ENCODE data around the gene CXCL12. TPM values are rescaled to one million over a fixed set of nuclear protein-coding genes. Genes with fewer than 3 reads are reported as not detected.

Gene CXCL12
- total and polyA plus RNA-seq, 2 experiments from 2014 or later, result 341 to 609 TPM

DNA sequence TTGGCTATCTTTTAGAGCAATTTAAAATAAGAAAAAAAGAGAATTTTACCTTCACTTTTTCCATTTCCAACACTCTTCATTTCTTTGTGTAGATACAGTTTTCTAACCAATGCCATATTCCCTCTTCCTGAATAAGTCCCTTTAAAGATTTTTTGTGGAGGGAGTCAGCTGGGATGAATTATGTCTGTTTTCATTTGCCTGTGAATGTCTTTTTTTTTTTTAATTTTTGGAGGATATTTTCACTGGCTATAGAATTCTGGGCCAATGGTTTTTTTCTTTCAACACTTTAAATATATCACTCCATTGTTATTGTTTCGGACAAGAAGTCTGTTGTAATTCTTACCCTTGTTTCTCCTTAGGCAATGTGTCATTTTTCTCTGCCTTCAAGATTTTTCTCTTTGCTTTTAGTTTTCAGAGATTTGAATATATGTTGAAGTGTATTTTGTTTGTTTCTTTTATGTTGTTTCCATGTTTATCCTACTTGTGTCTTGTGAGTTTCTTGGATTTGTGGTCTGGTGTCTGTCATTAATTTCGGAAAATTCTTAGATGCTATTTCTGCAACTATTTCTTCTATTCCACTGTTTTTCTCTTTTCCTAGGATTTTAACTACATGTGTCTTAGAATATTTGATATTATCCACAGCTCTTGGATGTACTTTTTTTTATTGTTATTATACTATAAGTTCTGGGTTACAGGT, 20.0 kb upstream of the CXCL12 start:
- no peak overlapping the region for H3K4me2 ChIP-seq (ENCODE audit: unreplicated experiment)
- no peaks in the 10 kb centered on the region for H3F3A ChIP-seq (ENCODE audit: insufficient read depth)
- H3K27ac ChIP-seq, result no peak overlapping the region
- no peaks in the 10 kb centered on the region for H3K9me2 ChIP-seq (ENCODE audit: insufficient read depth)
- no peaks in the 10 kb centered on the region for H3K9me3 ChIP-seq (ENCODE audit: low read depth)
- H4K20me1 ChIP-seq (ENCODE audit: insufficient read depth), result no peaks in the 10 kb centered on the region
- DNase-seq, result no peak
- WGBS, 2 experiments (ENCODE audit: low coverage in 1 of 2, low lambda C conversion rate in 2 of 2, missing lambda C conversion rate in 2 of 2), result 31 to 38% methylated on average over 2 of the region's 2 CpGs
- no peak overlapping the region for H3K9ac ChIP-seq
- no peaks in the 10 kb centered on the region for H3K79me2 ChIP-seq (ENCODE audit: insufficient read depth)
- H3K4me1 ChIP-seq (ENCODE audit: insufficient read depth), result no peaks in the 10 kb centered on the region
- H3K36me3 ChIP-seq (ENCODE audit: low read depth), result no peaks in the 10 kb centered on the region
- in situ Hi-C loops (cut with MboI), result no loop called here
- TF ChIP-seq EZH2phosphoT487 (IDR thresholded peaks at IDR 0.05; ENCODE audit: insufficient read depth, low read depth) (no peak), EZH2 (IDR thresholded peaks at IDR 0.05; ENCODE audit: insufficient read depth, poor library complexity, severe bottlenecking) (no peak)
- H3K27me3 ChIP-seq (replicated peaks; ENCODE audit: insufficient read depth), result 0 out of 2 replicates have a peak, but pooled peaks cover 7% of the 10 kb centered on the region
- no peak overlapping the region for H3K4me3 ChIP-seq
- no peak overlapping the region for H2AFZ ChIP-seq

GRCh38 chr10:44402465-44403195, 17.7 kb upstream of the CXCL12 start:
- no peak overlapping the region for H3K4me2 ChIP-seq (ENCODE audit: unreplicated experiment)

GRCh38 chr10:44400541-44400940, 15.6 kb upstream of the CXCL12 start:
- WGBS, 2 experiments (ENCODE audit: low coverage in 1 of 2, low lambda C conversion rate in 2 of 2, missing lambda C conversion rate in 2 of 2), result 88 to 89% methylated on average over 4 of the region's 4 CpGs
- Histone ChIP-seq H3K9me3 (ENCODE audit: low read depth) (no peaks in the 10 kb centered on the region), H3K27me3 (replicated peaks; ENCODE audit: insufficient read depth) (no peaks in the 10 kb centered on the region), H3K36me3 (ENCODE audit: low read depth) (no peaks in the 10 kb centered on the region), H3K9ac (no peak overlapping the region), H2AFZ (no peak overlapping the region), H3K27ac (no peak overlapping the region), H3K4me2 (ENCODE audit: unreplicated experiment) (no peak overlapping the region), H3F3A (ENCODE audit: insufficient read depth) (no peaks in the 10 kb centered on the region), H4K20me1 (ENCODE audit: insufficient read depth) (no peaks in the 10 kb centered on the region), H3K4me1 (ENCODE audit: insufficient read depth) (no peaks in the 10 kb centered on the region), H3K9me2 (ENCODE audit: insufficient read depth) (no peaks in the 10 kb centered on the region), H3K4me3 (no peak overlapping the region), H3K79me2 (ENCODE audit: insufficient read depth) (no peaks in the 10 kb centered on the region)
- TF ChIP-seq EZH2phosphoT487 (IDR thresholded peaks at IDR 0.05; ENCODE audit: insufficient read depth, low read depth) (no peak), EZH2 (IDR thresholded peaks at IDR 0.05; ENCODE audit: insufficient read depth, poor library complexity, severe bottlenecking) (no peak)
- in situ Hi-C loops (cut with MboI), result no loop called here
- no peak for DNase-seq

More at GRCh38 chr10:44402465-44403195, 17.7 kb upstream of the CXCL12 start:
- no peaks in the 10 kb centered on the region for H3F3A ChIP-seq (ENCODE audit: insufficient read depth)
- H3K9ac ChIP-seq, result no peak overlapping the region
- in situ Hi-C loops (cut with MboI), result no loop called here
- 67 to 72% methylated on average over 6 of the region's 6 CpGs for WGBS, 2 experiments (ENCODE audit: low coverage in 1 of 2, low lambda C conversion rate in 2 of 2, missing lambda C conversion rate in 2 of 2)
- H3K36me3 ChIP-seq (ENCODE audit: low read depth), result no peaks in the 10 kb centered on the region
- H3K4me1 ChIP-seq (ENCODE audit: insufficient read depth), result no peaks in the 10 kb centered on the region
- H3K79me2 ChIP-seq (ENCODE audit: insufficient read depth), result no peaks in the 10 kb centered on the region
- no peaks in the 10 kb centered on the region for H3K9me3 ChIP-seq (ENCODE audit: low read depth)
- H3K27me3 ChIP-seq (replicated peaks; ENCODE audit: insufficient read depth), result no peaks in the 10 kb centered on the region
- H4K20me1 ChIP-seq (ENCODE audit: insufficient read depth), result no peaks in the 10 kb centered on the region
- no peak overlapping the region for H2AFZ ChIP-seq
- no peak for TF ChIP-seq EZH2phosphoT487 (IDR thresholded peaks at IDR 0.05; ENCODE audit: insufficient read depth, low read depth)
- no peak for TF ChIP-seq EZH2 (IDR thresholded peaks at IDR 0.05; ENCODE audit: insufficient read depth, poor library complexity, severe bottlenecking)
- no peak overlapping the region for H3K27ac ChIP-seq
- H3K9me2 ChIP-seq (ENCODE audit: insufficient read depth), result no peaks in the 10 kb centered on the region
- H3K4me3 ChIP-seq, result no peak overlapping the region
- DNase-seq, result no peak

DNA sequence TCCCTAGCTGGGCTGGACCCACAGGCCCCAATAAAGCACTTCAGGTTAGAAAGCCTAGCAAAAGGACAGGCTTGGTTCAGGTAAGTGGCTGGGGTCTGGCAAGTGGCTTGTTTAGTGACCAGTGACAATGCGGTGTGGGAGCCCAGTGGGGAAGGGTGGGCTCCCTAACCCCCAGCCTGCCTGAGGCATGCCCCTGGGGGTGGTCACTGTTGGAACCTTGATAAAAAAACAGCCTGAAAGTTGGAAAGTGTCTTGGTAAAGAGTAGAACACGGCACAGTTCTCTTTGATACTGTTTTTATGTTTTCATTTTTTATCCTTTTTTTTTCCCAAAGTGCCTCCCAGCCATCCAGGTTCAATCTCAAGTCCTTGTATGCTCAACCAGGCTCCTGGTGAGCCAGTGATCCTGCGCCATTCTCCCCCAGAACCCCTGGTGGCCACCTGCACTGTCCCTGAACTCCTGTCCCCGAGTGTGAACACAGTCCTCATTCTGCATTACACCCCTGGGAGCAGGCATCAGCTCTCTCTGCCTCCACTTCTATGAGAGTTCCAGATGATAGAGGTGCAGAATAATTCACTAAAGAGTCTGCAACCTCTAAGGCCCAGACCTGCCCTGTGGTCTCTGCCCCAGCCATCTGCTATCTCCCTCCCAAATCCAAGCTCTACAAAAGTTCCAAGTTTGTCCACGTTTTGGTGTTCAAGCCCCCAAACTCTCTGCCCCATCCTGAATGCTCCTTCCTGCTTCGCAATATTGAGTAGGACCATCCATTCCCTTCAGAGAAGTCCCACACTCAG, 15.0 kb upstream of the CXCL12 start:
- WGBS, 2 experiments (ENCODE audit: low coverage in 1 of 2, low lambda C conversion rate in 2 of 2, missing lambda C conversion rate in 2 of 2), result 82 to 88% methylated on average over 6 of the region's 6 CpGs
- Histone ChIP-seq H3K36me3 (ENCODE audit: low read depth) (no peaks in the 10 kb centered on the region), H4K20me1 (ENCODE audit: insufficient read depth) (no peaks in the 10 kb centered on the region), H3K9ac (no peak overlapping the region), H3K9me2 (ENCODE audit: insufficient read depth) (no peaks in the 10 kb centered on the region), H3K9me3 (ENCODE audit: low read depth) (no peaks in the 10 kb centered on the region), H3K4me2 (ENCODE audit: unreplicated experiment) (no peak overlapping the region), H3K79me2 (ENCODE audit: insufficient read depth) (no peaks in the 10 kb centered on the region), H2AFZ (no peak overlapping the region), H3K4me1 (ENCODE audit: insufficient read depth) (no peaks in the 10 kb centered on the region), H3K4me3 (no peak overlapping the region), H3K27ac (no peak overlapping the region), H3F3A (ENCODE audit: insufficient read depth) (no peaks in the 10 kb centered on the region), H3K27me3 (replicated peaks; ENCODE audit: insufficient read depth) (no peaks in the 10 kb centered on the region)
- TF ChIP-seq EZH2 (IDR thresholded peaks at IDR 0.05; ENCODE audit: insufficient read depth, poor library complexity, severe bottlenecking) (no peak), EZH2phosphoT487 (IDR thresholded peaks at IDR 0.05; ENCODE audit: insufficient read depth, low read depth) (no peak)
- in situ Hi-C loops (cut with MboI), result no loop called here
- no peak for DNase-seq
